GM23338 (cell line): ENCODE data around the gene LARGE1.

ENCODE experiments used
- CREB1 ChIP-seq: fragments of 250-450 bp; sonication (Bioruptor Pico); IDR thresholded peaks from 2 replicates; pipeline ENCODE4 v1.5.0; 2020; ENCODE audit warnings: low read depth, mild to moderate bottlenecking, moderate library complexity
- ETS1 ChIP-seq: IDR thresholded peaks from 2 replicates; pipeline ENCODE4 v1.6.1; 2016; ENCODE audit warnings: antibody characterized with exemption
- EZH2 ChIP-seq: fragments of 200-600 bp; sonication (generic); IDR thresholded peaks from one replicate; pipeline ENCODE4 v1.8.0; 2017; ENCODE audit warnings: antibody characterized with exemption, mild to moderate bottlenecking, low read depth; ENCODE audit not compliant: unreplicated experiment
- EZH2phosphoT487 ChIP-seq: fragments of 200-600 bp; sonication (generic); IDR thresholded peaks from one replicate; pipeline ENCODE4 v1.8.1; 2018; ENCODE audit warnings: antibody characterized with exemption; ENCODE audit not compliant: unreplicated experiment
- JUNB ChIP-seq: IDR thresholded peaks from one replicate; pipeline ENCODE4 v1.6.1; 2016; ENCODE audit warnings: antibody characterized with exemption; ENCODE audit not compliant: unreplicated experiment
- NANOG ChIP-seq: IDR thresholded peaks from 2 replicates; pipeline ENCODE4 v1.6.1; 2016; ENCODE audit warnings: antibody characterized with exemption, borderline replicate concordance
- POLR2AphosphoS5 ChIP-seq: IDR thresholded peaks from 2 replicates; pipeline ENCODE4 v1.6.1; 2016; ENCODE audit warnings: antibody characterized with exemption, low read depth
- STAT1 ChIP-seq: IDR thresholded peaks from one replicate; pipeline ENCODE4 v1.6.1; 2016; ENCODE audit warnings: antibody characterized with exemption; ENCODE audit not compliant: unreplicated experiment
- ZNF331 ChIP-seq: fragments of 250-450 bp; sonication (Bioruptor Pico); IDR thresholded peaks from 2 replicates; pipeline ENCODE4 v1.5.0; 2020; ENCODE audit warnings: low read depth, mild to moderate bottlenecking, moderate library complexity
- TF ChIP-seq, protein P1 (sequence below), 2 experiments: fragments of 200-600 bp in 1 of 2; sonication (generic) in 1 of 2; conservative IDR thresholded peaks; 2 replicates each; pipeline versions ENCODE4 v1.5.1 to v1.6.1; 2016 to 2017; ENCODE audit warnings: antibody characterized with exemption in 2 of 2, low read depth in 2 of 2, mild to moderate bottlenecking in 2 of 2, moderate library complexity in 1 of 2
- TF ChIP-seq, protein P2 (sequence below): IDR thresholded peaks from one replicate; pipeline ENCODE4 v1.6.1; 2018; ENCODE audit warnings: antibody characterized with exemption; ENCODE audit not compliant: unreplicated experiment
- TF ChIP-seq, protein P3 (sequence below): fragments of 250-450 bp; sonication (Bioruptor Pico); IDR thresholded peaks from 2 replicates; pipeline ENCODE4 v1.5.0; 2020; ENCODE audit warnings: mild to moderate bottlenecking, moderate library complexity

DNA sequence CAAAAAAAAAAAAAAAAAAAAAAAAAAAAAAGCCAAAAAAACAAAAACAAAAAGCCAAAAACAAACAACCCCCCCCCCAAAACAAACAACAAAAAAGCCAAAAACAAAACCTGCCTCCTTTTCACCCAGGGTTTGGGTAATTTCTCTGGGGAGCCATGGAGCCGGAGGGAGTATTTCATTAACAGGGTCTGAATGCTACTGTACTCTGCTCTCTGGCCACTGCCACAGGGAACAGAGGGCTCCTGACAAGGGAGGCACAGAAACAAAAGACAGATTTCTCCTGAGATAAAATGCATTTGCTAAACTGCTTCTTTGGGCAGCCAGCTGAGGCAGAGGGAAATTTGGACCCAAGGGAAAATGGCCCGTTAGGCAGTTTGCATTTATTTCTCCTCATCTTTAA lies 596.0 kb downstream of the LARGE1 start:
- TF ChIP-seq POLR2AphosphoS5: no peak
- no peak for TF ChIP-seq EZH2
- no peak for TF ChIP-seq STAT1
- TF ChIP-seq, protein P1, sequence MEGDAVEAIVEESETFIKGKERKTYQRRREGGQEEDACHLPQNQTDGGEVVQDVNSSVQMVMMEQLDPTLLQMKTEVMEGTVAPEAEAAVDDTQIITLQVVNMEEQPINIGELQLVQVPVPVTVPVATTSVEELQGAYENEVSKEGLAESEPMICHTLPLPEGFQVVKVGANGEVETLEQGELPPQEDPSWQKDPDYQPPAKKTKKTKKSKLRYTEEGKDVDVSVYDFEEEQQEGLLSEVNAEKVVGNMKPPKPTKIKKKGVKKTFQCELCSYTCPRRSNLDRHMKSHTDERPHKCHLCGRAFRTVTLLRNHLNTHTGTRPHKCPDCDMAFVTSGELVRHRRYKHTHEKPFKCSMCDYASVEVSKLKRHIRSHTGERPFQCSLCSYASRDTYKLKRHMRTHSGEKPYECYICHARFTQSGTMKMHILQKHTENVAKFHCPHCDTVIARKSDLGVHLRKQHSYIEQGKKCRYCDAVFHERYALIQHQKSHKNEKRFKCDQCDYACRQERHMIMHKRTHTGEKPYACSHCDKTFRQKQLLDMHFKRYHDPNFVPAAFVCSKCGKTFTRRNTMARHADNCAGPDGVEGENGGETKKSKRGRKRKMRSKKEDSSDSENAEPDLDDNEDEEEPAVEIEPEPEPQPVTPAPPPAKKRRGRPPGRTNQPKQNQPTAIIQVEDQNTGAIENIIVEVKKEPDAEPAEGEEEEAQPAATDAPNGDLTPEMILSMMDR (conservative IDR thresholded peaks at IDR 0.05; ENCODE audit: low read depth in 2 of 2): no peak
- TF ChIP-seq, protein P2, sequence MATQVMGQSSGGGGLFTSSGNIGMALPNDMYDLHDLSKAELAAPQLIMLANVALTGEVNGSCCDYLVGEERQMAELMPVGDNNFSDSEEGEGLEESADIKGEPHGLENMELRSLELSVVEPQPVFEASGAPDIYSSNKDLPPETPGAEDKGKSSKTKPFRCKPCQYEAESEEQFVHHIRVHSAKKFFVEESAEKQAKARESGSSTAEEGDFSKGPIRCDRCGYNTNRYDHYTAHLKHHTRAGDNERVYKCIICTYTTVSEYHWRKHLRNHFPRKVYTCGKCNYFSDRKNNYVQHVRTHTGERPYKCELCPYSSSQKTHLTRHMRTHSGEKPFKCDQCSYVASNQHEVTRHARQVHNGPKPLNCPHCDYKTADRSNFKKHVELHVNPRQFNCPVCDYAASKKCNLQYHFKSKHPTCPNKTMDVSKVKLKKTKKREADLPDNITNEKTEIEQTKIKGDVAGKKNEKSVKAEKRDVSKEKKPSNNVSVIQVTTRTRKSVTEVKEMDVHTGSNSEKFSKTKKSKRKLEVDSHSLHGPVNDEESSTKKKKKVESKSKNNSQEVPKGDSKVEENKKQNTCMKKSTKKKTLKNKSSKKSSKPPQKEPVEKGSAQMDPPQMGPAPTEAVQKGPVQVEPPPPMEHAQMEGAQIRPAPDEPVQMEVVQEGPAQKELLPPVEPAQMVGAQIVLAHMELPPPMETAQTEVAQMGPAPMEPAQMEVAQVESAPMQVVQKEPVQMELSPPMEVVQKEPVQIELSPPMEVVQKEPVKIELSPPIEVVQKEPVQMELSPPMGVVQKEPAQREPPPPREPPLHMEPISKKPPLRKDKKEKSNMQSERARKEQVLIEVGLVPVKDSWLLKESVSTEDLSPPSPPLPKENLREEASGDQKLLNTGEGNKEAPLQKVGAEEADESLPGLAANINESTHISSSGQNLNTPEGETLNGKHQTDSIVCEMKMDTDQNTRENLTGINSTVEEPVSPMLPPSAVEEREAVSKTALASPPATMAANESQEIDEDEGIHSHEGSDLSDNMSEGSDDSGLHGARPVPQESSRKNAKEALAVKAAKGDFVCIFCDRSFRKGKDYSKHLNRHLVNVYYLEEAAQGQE: no peak
- TF ChIP-seq EZH2phosphoT487: no peak
- TF ChIP-seq ZNF331: no peak
- TF ChIP-seq CREB1 (CRISPR knock-in tag): no peak
- no peak for TF ChIP-seq ETS1
- TF ChIP-seq NANOG: no peak
- TF ChIP-seq, protein P3, sequence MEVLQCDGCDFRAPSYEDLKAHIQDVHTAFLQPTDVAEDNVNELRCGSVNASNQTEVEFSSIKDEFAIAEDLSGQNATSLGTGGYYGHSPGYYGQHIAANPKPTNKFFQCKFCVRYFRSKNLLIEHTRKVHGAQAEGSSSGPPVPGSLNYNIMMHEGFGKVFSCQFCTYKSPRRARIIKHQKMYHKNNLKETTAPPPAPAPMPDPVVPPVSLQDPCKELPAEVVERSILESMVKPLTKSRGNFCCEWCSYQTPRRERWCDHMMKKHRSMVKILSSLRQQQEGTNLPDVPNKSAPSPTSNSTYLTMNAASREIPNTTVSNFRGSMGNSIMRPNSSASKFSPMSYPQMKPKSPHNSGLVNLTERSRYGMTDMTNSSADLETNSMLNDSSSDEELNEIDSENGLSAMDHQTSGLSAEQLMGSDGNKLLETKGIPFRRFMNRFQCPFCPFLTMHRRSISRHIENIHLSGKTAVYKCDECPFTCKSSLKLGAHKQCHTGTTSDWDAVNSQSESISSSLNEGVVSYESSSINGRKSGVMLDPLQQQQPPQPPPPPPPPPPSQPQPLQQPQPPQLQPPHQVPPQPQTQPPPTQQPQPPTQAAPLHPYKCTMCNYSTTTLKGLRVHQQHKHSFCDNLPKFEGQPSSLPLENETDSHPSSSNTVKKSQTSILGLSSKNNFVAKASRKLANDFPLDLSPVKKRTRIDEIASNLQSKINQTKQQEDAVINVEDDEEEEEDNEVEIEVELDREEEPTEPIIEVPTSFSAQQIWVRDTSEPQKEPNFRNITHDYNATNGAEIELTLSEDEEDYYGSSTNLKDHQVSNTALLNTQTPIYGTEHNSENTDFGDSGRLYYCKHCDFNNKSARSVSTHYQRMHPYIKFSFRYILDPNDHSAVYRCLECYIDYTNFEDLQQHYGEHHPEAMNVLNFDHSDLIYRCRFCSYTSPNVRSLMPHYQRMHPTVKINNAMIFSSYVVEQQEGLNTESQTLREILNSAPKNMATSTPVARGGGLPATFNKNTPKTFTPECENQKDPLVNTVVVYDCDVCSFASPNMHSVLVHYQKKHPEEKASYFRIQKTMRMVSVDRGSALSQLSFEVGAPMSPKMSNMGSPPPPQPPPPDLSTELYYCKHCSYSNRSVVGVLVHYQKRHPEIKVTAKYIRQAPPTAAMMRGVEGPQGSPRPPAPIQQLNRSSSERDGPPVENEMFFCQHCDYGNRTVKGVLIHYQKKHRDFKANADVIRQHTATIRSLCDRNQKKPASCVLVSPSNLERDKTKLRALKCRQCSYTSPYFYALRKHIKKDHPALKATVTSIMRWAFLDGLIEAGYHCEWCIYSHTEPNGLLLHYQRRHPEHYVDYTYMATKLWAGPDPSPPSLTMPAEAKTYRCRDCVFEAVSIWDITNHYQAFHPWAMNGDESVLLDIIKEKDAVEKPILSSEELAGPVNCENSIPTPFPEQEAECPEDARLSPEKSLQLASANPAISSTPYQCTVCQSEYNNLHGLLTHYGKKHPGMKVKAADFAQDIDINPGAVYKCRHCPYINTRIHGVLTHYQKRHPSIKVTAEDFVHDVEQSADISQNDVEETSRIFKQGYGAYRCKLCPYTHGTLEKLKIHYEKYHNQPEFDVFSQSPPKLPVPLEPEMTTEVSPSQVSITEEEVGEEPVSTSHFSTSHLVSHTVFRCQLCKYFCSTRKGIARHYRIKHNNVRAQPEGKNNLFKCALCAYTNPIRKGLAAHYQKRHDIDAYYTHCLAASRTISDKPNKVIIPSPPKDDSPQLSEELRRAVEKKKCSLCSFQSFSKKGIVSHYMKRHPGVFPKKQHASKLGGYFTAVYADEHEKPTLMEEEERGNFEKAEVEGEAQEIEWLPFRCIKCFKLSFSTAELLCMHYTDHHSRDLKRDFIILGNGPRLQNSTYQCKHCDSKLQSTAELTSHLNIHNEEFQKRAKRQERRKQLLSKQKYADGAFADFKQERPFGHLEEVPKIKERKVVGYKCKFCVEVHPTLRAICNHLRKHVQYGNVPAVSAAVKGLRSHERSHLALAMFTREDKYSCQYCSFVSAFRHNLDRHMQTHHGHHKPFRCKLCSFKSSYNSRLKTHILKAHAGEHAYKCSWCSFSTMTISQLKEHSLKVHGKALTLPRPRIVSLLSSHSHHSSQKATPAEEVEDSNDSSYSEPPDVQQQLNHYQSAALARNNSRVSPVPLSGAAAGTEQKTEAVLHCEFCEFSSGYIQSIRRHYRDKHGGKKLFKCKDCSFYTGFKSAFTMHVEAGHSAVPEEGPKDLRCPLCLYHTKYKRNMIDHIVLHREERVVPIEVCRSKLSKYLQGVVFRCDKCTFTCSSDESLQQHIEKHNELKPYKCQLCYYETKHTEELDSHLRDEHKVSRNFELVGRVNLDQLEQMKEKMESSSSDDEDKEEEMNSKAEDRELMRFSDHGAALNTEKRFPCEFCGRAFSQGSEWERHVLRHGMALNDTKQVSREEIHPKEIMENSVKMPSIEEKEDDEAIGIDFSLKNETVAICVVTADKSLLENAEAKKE (CRISPR knock-in tag): no peak
- TF ChIP-seq JUNB: no peak
